G401 (cell line): ENCODE measurements around the gene PDZD11. TPM values are rescaled to one million over a fixed set of nuclear protein-coding genes. Genes with fewer than 3 reads are reported as not detected.
A peak's percentile ranks its signal among the peaks of the same experiment; 100 is the strongest.
"Not testable (repeated sequence)": the region's sequence is repeated elsewhere in the genome, so short reads cannot be mapped to it uniquely, and the experiment has no call there.

Source experiments
- DNase-seq: peaks from one replicate; pipeline ENCODE4 v3.0.0-alpha.2; 2015; ENCODE audit warnings: low spot score
- in situ Hi-C: cut with HindIII; loops from 2 replicates; pipeline ENCODE4 v1.10.0; 2016; ENCODE audit warnings: low sequenced_read_pairs, mixed read lengths
- total RNA-seq: library from RNA; depleted of rRNA; stranded (reverse); fragments of >200 nt; shearing (Covaris generic); gene quantifications from 2 replicates; pipeline ENCODE4 v1.2.3, GENCODE V29; 2014; rRNA removed

PDZD11 gene
- total RNA-seq, 1 experiment from 2014 or later, result 55.4 TPM

GRCh38 chrX:70262952-70263567 is 26.7 kb downstream of the PDZD11 start:
- peak; percentile 1 for DNase-seq
- in situ Hi-C loops, result no loop called here

- in situ Hi-C loops, result no loop called here
- DNase-seq, result no peak
Measured at GRCh38 chrX:70260104-70260503, 29.6 kb downstream of the PDZD11 start, which contains the start of gene P2RY4. P2RY4 (minus strand) TSS chrX:70260204; CDS start chrX:70259624, 580 bp downstream.

- DNase-seq, result no peak
- in situ Hi-C loops, result no loop called here
Measured at GRCh38 chrX:70257423-70258288, 32.1 kb downstream of the PDZD11 start.

GRCh38 chrX:70255452-70255851 is 34.3 kb downstream of the PDZD11 start:
- in situ Hi-C loops, result no loop called here
- no peak for DNase-seq

- DNase-seq, result no peak
- in situ Hi-C loops, result no loop called here
Measured at GRCh38 chrX:70254909-70255308, 34.8 kb downstream of the PDZD11 start.

- DNase-seq, result no peak
- in situ Hi-C loops, result no loop called here
Measured at GRCh38 chrX:70254063-70254400, 35.7 kb downstream of the PDZD11 start.

- DNase-seq, result no peak
- in situ Hi-C loops, result no loop called here
Measured at GRCh38 chrX:70253377-70254062, 36.2 kb downstream of the PDZD11 start.

GRCh38 chrX:70252491-70252890 is 37.2 kb downstream of the PDZD11 start:
- in situ Hi-C loops, result no loop called here
- no peak for DNase-seq

- in situ Hi-C loops, result no loop called here
- no peak for DNase-seq
Measured at GRCh38 chrX:70247252-70247651, 42.5 kb downstream of the PDZD11 start.

GRCh38 chrX:70244881-70245280 is 44.8 kb downstream of the PDZD11 start:
- in situ Hi-C loops, result no loop called here
- DNase-seq, result no peak

- DNase-seq, in situ Hi-C loops: not testable (repeated sequence)
Measured at GRCh38 chrX:70243601-70244000, 46.1 kb downstream of the PDZD11 start.

GRCh38 chrX:70241501-70241900 is 48.2 kb downstream of the PDZD11 start:
- in situ Hi-C loops, result no loop called here
- no peak for DNase-seq

- in situ Hi-C loops, result no loop called here
- DNase-seq, result no peak
Measured at GRCh38 chrX:70240751-70241150, 49.0 kb downstream of the PDZD11 start.

Other genes with a start within 250 kb of the PDZD11 start
- not detected in 2 replicates for gene AWAT2, start 240.0 kb downstream of the PDZD11 start, total RNA-seq
- gene OTUD6A, start 227.5 kb downstream of the PDZD11 start, total RNA-seq, result not detected in 2 replicates
- 80.9 and 87.3 TPM in 2 replicates for gene IGBP1, start 156.5 kb downstream of the PDZD11 start, total RNA-seq
- not detected in 2 replicates for gene DGAT2L6, start 112.4 kb downstream of the PDZD11 start, total RNA-seq
- not detected in 2 replicates for gene AWAT1, start 55.3 kb downstream of the PDZD11 start, total RNA-seq
- gene P2RY4, start 29.7 kb downstream of the PDZD11 start, total RNA-seq, result 0.20 TPM in 1 of 2 replicates, not detected in the other
- gene ARR3, start 21.6 kb downstream of the PDZD11 start, total RNA-seq, result not detected in 2 replicates
- not detected in 2 replicates for gene RAB41, start 7.8 kb downstream of the PDZD11 start, total RNA-seq
- 33.4 and 38.1 TPM in 2 replicates for gene KIF4A, start 177 bp upstream of the PDZD11 start, total RNA-seq
- 0.54 TPM in 1 of 2 replicates, not detected in the other for gene GDPD2, start 133.4 kb upstream of the PDZD11 start, total RNA-seq
- 24.0 and 28.0 TPM in 2 replicates for gene DLG3, start 154.9 kb upstream of the PDZD11 start, total RNA-seq